Activated T-helper 2 cell treated with anti-CD3 and anti-CD28 coated beads, Interferon-gamma antibody, Interleukin-2, Interleukin-4, amounts not matched to agents 10 μg/mL and 5 μg/mL and 100 μg/mL, durations not matched to agents 14 hours and 24 hours and 36 hours (primary cell): ENCODE results near the gene BPTF. TPM values are rescaled to one million over a fixed set of nuclear protein-coding genes. Genes with fewer than 3 reads are reported as not detected.
A peak's percentile ranks its signal among the peaks of the same experiment; 100 is the strongest.
"Not testable (repeated sequence)": the region's sequence is repeated elsewhere in the genome, so short reads cannot be mapped to it uniquely, and the experiment has no call there.

ENCODE experiments used
- DNase-seq: peaks from one replicate; pipeline ENCODE4 v3.0.0; 2021; ENCODE audit warnings: low spot score
- H3K27ac Mint-ChIP-seq: one replicate; pipeline ENCODE4 v1.8.0; 2021; ENCODE audit warnings: mixed read lengths
- H3K27me3 Mint-ChIP-seq: one replicate; pipeline ENCODE4 v1.8.0; 2021; ENCODE audit warnings: low read depth, mixed read lengths
- H3K36me3 Mint-ChIP-seq: one replicate; pipeline ENCODE4 v1.8.0; 2021; ENCODE audit warnings: low read depth, mixed read lengths
- H3K4me1 Mint-ChIP-seq: one replicate; pipeline ENCODE4 v1.8.0; 2021; ENCODE audit warnings: low read depth, mixed read lengths
- H3K4me3 Mint-ChIP-seq: one replicate; pipeline ENCODE4 v1.8.0; 2021; ENCODE audit warnings: low read depth, mild to moderate bottlenecking, moderate library complexity, mixed read lengths
- H3K9me3 Mint-ChIP-seq: one replicate; pipeline ENCODE4 v1.8.0; 2021; ENCODE audit warnings: mixed read lengths
- intact Hi-C: fragments of 100-400 bp; cut with micrococcal nuclease; formaldehyde crosslinking; loops from one replicate; pipeline ENCODE4 v1.15.1; 2023
- total RNA-seq: library from RNA; stranded (reverse); gene quantifications from 2 replicates; pipeline ENCODE4 v1.2.3, GENCODE V29; 2022

Gene BPTF
- total RNA-seq, 1 donor from 2014 or later, result 91.2 TPM

DNA sequence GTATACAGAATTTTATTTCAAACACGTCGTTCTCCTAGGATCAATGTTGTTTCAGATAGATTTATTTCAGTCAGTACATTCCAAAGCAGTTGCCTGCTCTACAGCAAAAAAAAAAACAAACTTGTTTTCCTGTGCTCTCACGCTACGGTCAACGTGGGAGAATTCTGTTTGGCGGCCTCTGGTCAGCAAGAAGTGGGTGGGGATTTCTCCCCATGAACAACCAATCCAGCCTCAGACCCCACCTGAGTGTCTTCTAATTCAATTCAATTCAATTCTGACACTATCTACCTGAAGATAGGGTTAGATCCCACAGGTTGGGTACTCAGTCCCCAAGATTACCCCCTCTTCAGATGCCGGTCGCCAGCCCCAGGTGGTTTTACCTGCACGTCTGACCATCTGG is 148.9 kb downstream of the BPTF start:
- H3K27ac Mint-ChIP-seq, result no peak overlapping the region
- no peak overlapping the region for H3K4me3 Mint-ChIP-seq
- H3K4me1 Mint-ChIP-seq, result no peaks in the 10 kb centered on the region
- no peaks in the 10 kb centered on the region for H3K27me3 Mint-ChIP-seq
- DNase-seq, result no peak
- H3K36me3 Mint-ChIP-seq, result peaks cover 21% of the 10 kb centered on the region
- no peaks in the 10 kb centered on the region for H3K9me3 Mint-ChIP-seq
- intact Hi-C loops, result no loop called here

DNA sequence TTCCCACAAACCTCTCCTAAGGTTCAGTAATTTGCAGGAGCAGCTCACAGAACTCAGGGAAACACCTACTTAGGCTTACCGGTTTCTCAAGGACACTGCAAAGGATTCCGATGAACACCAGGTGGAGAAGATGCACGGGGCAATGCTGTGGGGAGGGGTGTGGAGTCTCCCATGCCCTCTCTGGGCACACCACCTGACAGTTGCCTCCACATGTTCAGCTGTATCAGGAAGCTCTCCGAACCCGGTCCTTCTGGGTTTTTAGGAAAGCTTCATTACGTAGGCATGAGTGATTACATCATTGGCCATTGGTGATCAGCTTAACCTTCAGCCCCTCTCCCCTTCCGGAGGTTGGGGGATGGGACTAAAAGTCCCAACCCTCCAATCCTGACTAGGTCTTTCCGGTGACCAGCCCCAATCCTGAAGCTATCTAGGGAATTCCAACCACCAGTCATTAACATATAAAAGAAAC is 149.3 kb downstream of the BPTF start:
- Mint-ChIP-seq H3K27me3 (no peaks in the 10 kb centered on the region), H3K4me1 (no peaks in the 10 kb centered on the region), H3K4me3 (no peak overlapping the region), H3K9me3 (no peaks in the 10 kb centered on the region), H3K27ac (no peak overlapping the region), H3K36me3 (peaks cover 21% of the 10 kb centered on the region)
- DNase-seq, result no peak
- intact Hi-C loops, result no loop called here

DNA sequence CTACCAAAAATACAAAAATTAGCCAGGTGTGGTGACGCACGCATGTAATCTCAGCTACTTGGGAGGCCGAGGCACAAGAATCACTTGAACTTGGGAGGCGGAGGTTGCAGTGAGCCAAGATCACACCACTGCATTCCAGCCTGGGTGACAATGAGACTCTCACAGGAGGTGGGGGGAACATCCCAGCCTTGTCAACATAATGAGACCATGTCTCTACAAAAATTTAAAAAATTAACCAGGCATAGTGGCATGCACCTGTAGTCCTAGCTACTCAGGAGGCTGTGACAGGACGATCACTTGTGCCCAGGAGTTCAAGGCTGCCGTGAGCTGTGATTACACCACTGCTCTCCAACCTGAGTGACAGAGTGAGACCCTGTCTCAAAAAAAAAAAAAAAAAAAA is 151.0 kb downstream of the BPTF start:
- H3K9me3 Mint-ChIP-seq, DNase-seq, H3K4me1 Mint-ChIP-seq, intact Hi-C loops, H3K27me3 Mint-ChIP-seq, H3K4me3 Mint-ChIP-seq, H3K27ac Mint-ChIP-seq: not testable (repeated sequence)
- H3K36me3 Mint-ChIP-seq, result peaks cover 21% of the 10 kb centered on the region

DNA sequence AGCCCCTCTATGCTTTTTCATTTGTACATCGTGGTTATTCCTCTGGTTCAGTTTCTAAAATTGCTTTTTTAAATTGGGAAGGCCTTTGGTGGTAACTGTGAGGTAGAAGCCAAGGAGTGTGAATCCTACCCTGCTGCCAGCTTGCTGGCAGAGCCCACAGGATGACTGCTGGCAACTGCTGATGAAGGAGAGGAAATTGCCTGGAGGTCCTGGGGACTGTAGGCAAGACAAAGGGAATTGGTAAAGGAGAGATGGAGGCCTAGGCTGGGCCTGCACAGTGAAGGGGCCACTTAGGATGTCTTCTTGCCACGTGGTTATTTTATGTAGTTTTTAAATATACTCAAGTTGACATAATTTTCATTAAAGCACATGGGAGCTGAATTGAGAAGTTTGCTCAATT is 155.2 kb downstream of the BPTF start:
- H3K4me1 Mint-ChIP-seq, result no peaks in the 10 kb centered on the region
- no peaks in the 10 kb centered on the region for H3K9me3 Mint-ChIP-seq
- DNase-seq, result peak; percentile 6
- no peak overlapping the region for H3K4me3 Mint-ChIP-seq
- no peak overlapping the region for H3K27ac Mint-ChIP-seq
- no peaks in the 10 kb centered on the region for H3K27me3 Mint-ChIP-seq
- intact Hi-C loops, result no loop called here
- H3K36me3 Mint-ChIP-seq, result peaks cover 21% of the 10 kb centered on the region

DNA sequence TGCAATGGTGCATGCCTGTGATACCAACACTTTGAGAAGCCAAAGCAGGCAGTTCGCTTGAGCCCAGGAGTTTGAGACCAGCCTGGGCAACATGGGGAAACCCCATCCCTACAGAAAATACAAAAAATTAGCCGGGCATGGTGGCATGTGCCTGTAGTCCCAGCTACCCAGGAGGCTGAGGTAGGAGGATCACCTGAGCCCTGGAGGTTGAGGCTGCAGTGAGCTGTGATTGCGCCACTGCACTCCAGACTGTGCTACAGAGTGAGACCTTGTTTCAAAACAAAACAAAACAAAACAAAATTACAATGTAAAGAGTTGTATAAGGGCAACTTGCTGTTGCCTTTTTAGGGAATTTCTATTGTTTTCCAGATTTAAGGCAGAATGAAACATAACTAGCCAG is 155.6 kb downstream of the BPTF start:
- intact Hi-C loops, H3K4me3 Mint-ChIP-seq, H3K9me3 Mint-ChIP-seq, H3K4me1 Mint-ChIP-seq, H3K27ac Mint-ChIP-seq, H3K27me3 Mint-ChIP-seq: not testable (repeated sequence)
- peak; percentile 4 for DNase-seq
- peaks cover 20% of the 10 kb centered on the region for H3K36me3 Mint-ChIP-seq

DNA sequence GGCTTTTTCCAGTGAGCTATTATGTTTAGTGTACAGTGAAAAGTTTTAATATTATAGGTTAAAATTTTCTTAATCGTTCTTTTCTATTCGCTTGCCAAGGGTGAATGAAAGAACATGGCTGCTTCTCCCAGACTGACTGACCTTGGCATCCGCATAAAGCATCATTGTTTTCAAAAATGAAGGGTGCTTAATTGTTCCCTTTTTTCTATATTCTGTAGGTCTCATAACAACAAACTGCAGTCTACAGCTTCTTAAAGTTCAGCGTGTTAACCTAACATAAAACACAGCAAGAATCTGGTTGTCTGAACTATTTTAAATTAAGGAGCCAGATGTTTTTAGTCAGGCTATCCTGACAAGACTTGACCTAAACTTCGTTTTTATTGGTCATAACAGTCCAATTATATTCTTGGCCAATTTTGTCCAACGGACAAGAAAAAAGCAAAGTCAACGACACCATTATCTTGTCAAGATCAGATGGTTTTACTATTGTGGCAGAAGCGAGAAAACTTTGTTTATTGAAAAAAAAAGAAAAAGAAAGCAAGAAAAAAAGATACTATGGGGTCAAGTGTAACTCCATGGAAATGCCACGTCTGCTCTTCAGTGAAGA is 156.8 kb downstream of the BPTF start:
- Mint-ChIP-seq H3K27ac (no peak overlapping the region), H3K4me3 (no peak overlapping the region), H3K4me1 (no peaks in the 10 kb centered on the region), H3K36me3 (peaks cover 20% of the 10 kb centered on the region), H3K9me3 (no peaks in the 10 kb centered on the region), H3K27me3 (no peaks in the 10 kb centered on the region)
- DNase-seq, result no peak
- intact Hi-C loops, result no loop called here

DNA sequence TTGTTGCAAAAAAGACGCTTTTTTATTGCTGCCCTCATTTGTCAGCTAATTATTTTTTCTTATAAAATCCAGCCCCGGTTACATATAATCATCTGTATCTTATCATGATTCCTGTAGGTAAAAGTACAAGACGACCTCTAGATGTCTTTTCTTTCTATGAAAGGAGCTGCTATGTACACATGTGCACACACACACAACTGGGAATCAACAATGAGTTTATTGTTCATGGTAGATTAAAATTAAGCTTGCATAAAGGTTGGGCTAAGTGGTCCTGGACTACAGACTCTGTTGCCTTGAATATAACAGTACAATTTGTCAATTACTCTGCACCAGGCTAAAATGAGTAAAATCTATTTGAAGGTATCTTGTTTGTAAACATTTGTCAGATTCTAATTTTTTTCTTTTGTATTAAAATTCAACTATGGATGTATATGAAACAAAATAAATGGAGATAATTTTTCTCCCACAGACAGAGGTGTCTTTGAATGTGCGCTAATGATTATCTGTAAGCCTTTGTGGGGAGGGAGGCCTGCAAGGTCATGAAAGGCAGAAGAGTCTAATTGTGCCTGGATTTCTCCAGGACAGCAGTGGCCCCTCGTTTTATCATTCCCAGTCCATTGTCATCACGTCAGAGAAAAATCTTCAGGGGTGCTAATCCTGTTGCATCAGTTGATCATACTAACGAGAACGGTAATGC is 157.5 kb downstream of the BPTF start:
- H3K36me3 Mint-ChIP-seq, result peaks cover 20% of the 10 kb centered on the region
- no peaks in the 10 kb centered on the region for H3K27me3 Mint-ChIP-seq
- H3K9me3 Mint-ChIP-seq, result no peaks in the 10 kb centered on the region
- intact Hi-C loops, result no loop called here
- no peaks in the 10 kb centered on the region for H3K4me1 Mint-ChIP-seq
- DNase-seq, result no peak
- no peak overlapping the region for H3K4me3 Mint-ChIP-seq
- no peak overlapping the region for H3K27ac Mint-ChIP-seq

DNA sequence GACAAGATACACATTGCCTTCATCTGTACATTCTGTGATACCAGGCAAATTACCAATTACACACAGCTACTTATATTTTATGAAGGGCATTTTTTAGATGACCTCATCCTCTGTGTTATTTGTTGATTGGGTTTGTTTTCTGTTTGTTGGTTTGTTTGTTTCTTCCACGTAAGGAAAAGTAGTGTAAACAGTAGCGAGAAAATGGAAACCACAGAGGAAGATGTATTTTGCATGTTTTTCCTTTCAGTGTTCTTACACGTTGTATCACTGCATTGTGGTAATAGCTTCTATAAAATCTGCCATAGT is 158.0 kb downstream of the BPTF start:
- no peak for DNase-seq
- Mint-ChIP-seq H3K27ac (no peak overlapping the region), H3K27me3 (no peaks in the 10 kb centered on the region), H3K9me3 (no peaks in the 10 kb centered on the region), H3K36me3 (peaks cover 20% of the 10 kb centered on the region), H3K4me3 (no peak overlapping the region), H3K4me1 (no peaks in the 10 kb centered on the region)
- intact Hi-C loops, result no loop called here

DNA sequence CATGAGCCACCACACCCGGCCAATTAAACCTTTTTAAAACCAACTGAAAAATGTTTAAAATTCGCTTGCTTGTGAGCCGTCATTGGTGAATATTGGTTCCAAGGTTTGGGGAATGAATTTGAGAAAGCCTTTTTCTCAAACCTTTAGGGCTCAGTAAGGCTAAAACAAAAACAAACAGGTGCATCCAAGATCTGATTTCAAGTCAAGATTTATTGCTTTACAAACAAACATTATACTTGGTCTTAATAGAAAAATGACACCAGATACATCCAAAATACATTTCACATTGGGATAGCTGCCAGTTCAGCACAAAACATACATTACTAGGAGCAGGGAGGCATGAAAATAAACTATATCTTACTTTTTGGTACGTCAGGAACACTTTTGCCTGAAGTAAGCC is 165.6 kb downstream of the BPTF start:
- intact Hi-C loops, result loop anchor here (5.0 kb wide), 1 partner anchor 1336 kb away; the partner anchor contains the start of gene ABCA5
- H3K27me3 Mint-ChIP-seq, result peaks cover 8% of the 10 kb centered on the region

DNA sequence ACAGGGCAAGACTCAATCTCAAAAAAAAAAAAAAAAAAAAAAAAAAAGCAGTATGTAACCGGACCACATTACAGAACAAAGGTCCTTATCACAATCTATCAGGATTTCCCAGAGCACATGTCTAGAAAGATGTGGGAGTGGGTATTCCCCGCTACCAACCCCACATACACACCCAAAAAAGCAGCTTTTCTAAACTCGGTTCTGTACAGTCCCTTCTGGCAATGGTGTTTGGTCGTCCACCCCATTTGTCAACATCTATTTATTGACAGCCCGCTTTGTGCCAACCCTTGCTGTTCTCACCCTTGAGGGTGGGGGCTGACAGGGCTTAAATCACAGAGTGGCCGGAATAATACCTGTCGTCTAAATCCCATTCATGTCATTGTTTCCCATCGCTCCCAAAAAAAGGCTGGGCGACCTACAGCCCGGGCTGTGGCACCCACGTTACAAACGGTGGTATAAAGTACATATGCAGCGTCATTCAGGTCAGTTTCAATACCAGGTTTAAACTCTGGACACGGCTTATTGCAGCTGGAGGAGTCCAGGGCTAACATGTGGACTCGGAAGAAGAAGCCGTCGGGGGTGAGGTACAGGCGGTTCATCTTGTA is 167.3 kb downstream of the BPTF start:
- no peaks in the 10 kb centered on the region for H3K9me3 Mint-ChIP-seq
- intact Hi-C loops, result loop anchor here (5.0 kb wide), 1 partner anchor 1335 kb away; the partner anchor contains the start of gene ABCA5
- H3K4me3 Mint-ChIP-seq, result peak overlapping the region; percentile 90
- no peak for DNase-seq
- peak overlapping the region; percentile 83 for H3K27ac Mint-ChIP-seq
- H3K4me1 Mint-ChIP-seq, result peaks cover 33% of the 10 kb centered on the region
- H3K36me3 Mint-ChIP-seq, result peaks cover 13% of the 10 kb centered on the region
- peaks cover 18% of the 10 kb centered on the region for H3K27me3 Mint-ChIP-seq

More for the DNA sequence above, 165.6 kb downstream of the BPTF start:
- no peak for DNase-seq
- no peak overlapping the region for H3K27ac Mint-ChIP-seq
- no peak overlapping the region for H3K4me3 Mint-ChIP-seq
- H3K4me1 Mint-ChIP-seq, result peaks cover 26% of the 10 kb centered on the region
- no peaks in the 10 kb centered on the region for H3K9me3 Mint-ChIP-seq
- H3K36me3 Mint-ChIP-seq, result peaks cover 11% of the 10 kb centered on the region

DNA sequence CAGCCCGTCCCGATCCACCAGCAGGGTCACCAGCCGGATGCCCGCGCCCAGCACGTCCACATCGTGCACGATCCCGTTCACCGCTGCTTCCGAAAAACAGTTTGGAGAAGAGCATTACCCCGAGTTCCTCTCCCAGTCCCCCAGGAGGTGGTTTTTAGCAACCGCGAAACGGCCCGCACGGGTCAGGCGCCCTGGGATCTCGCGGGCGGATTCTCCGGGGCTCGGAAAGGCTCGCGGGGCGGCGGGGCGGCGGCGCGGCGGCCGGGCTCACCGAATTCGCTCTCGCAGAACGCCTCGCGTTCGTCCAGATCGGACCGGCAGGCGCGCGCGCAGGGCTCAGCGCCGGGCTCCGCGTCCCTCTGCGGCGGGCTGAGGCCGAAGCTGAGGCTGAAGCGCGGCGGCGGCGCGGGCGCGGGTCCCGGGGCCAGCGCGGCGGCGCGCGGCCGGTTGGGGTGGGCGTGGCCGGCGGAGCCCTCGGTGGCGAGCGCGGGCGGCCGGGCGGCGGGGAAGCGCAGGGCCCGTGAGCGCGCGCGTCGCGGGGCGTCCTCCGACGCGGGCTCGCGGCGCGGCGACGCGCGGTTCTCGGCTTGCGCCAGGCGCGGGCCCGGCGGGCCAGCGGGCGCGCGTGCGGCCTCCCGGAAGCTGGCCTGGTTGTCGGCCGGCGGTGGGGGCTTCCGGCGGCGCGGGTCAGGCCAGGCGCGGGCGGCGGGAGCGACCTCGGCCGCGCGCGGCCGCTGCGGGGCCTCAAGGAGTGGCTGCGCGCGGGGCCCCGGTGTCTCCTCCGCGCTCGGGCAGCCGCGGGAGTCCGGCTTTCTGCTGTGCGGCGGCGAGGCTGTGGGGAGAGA is 168.1 kb downstream of the BPTF start:
- Mint-ChIP-seq H3K36me3 (peaks cover 13% of the 10 kb centered on the region), H3K4me3 (peak overlapping the region; percentile 91), H3K9me3 (no peaks in the 10 kb centered on the region), H3K27me3 (peaks cover 19% of the 10 kb centered on the region), H3K27ac (peak overlapping the region; percentile 83), H3K4me1 (peaks cover 33% of the 10 kb centered on the region)
- DNase-seq, result peak; percentile 75
- intact Hi-C loops, result loop anchor here (5.0 kb wide), 1 partner anchor 1334 kb away; the partner anchor contains the start of gene ABCA5

DNA sequence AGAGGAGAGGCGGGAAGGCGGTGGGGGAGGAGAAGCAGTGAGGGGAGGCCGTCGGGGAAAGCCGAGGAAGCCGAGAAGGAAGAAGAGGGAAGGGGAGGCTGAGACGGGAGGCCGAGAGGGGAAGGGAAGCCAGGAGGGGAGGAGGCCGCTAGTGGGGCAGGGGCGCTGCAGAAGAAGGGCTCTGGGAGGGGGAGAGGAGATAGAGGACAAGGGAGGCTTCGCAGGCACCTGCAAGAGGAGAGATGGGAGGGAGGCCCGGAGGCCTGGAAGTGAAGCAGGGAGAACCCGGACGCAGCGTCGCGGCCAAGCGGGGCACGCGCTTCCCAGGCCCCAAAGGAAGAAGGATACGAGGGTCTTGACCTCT is 168.7 kb downstream of the BPTF start:
- Mint-ChIP-seq H3K4me1 (peaks cover 33% of the 10 kb centered on the region), H3K27ac (peak overlapping the region; percentile 82), H3K9me3 (no peaks in the 10 kb centered on the region), H3K36me3 (peaks cover 13% of the 10 kb centered on the region), H3K27me3 (peaks cover 23% of the 10 kb centered on the region), H3K4me3 (peak overlapping the region; percentile 91)
- intact Hi-C loops, result loop anchor here (2.0 to 5.0 kb wide), 2 partner anchors 27 to 1333 kb away; partner anchors contain the start of gene ABCA5
- DNase-seq, result no peak
